ENCODE measurements around the gene PIK3CG. TPM values are rescaled to one million over a fixed set of nuclear protein-coding genes. Genes with fewer than 3 reads are reported as not detected.

PIK3CG gene
- polyA plus RNA-seq, 3 donors, result 17.9 to 31.2 (median 20.7) TPM

GRCh38 chr7:106836816-106837215 is 28.3 kb upstream of the PIK3CG start:
- no peak for DNase-seq
- Mint-ChIP-seq H3K9me3 (no peaks in the 10 kb centered on the region), H3K4me1 (no peaks in the 10 kb centered on the region), H3K36me3 (no peaks in the 10 kb centered on the region), H3K27ac (no peak overlapping the region), H3K4me3 (no peak overlapping the region), H3K27me3 (ENCODE audit: low read depth in 3 of 3) (peaks cover 0 to 2% (median 0%) of the 10 kb centered on the region in 3 donors)
- Histone ChIP-seq H3K4me2 (replicated peaks; ENCODE audit: extremely low read depth, low read length, poor library complexity, severe bottlenecking) (no peak overlapping the region), H4K20me1 (ENCODE audit: insufficient read depth, low read length) (no peaks in the 10 kb centered on the region), H3K4me1 (ENCODE audit: control insufficient read depth in 1 of 2, insufficient read depth in 2 of 2, low read length in 2 of 2) (no peaks in the 10 kb centered on the region), H3K4me3 (replicated peaks in 1 of 3; ENCODE audit: low read depth in 2 of 3, low read length in 3 of 3) (no peak overlapping the region), H3K27me3 (ENCODE audit: control insufficient read depth in 2 of 2, insufficient read depth in 2 of 2, low read length in 2 of 2) (no peaks in the 10 kb centered on the region), H3K9ac (ENCODE audit: insufficient read depth, low read length, poor library complexity, severe bottlenecking) (no peak overlapping the region), H2AFZ (ENCODE audit: insufficient read depth, low read depth, low read length, poor library complexity, severe bottlenecking) (no peak overlapping the region), H3K79me2 (ENCODE audit: insufficient read depth, low read length) (no peaks in the 10 kb centered on the region), H3K9me3 (replicated peaks in 1 of 2; ENCODE audit: control insufficient read depth in 1 of 2, insufficient read depth in 1 of 2, low read length in 2 of 2) (peaks cover 0 to 2% of the 10 kb centered on the region in 2 donors), H3K36me3 (replicated peaks in 1 of 2; ENCODE audit: control insufficient read depth in 1 of 2, insufficient read depth in 2 of 2, low read length in 2 of 2) (no peaks in the 10 kb centered on the region), H3K27ac (ENCODE audit: low read depth in 1 of 2, low read length in 2 of 2) (no peak overlapping the region)
- no peak for TF ChIP-seq CTCF (IDR thresholded peaks at IDR 0.05)
- intact Hi-C loops (cut with micrococcal nuclease), result no loop called here
- WGBS (ENCODE audit: insufficient coverage), result 83% methylated on average over 2 of the region's 2 CpGs

GRCh38 chr7:106839511-106839910 is 25.6 kb upstream of the PIK3CG start:
- Mint-ChIP-seq H3K27me3 (ENCODE audit: low read depth in 3 of 3) (peaks cover 0 to 4% (median 2%) of the 10 kb centered on the region in 3 donors), H3K27ac (no peak overlapping the region)
- H3K4me3 ChIP-seq (replicated peaks in 1 of 3; ENCODE audit: low read depth in 2 of 3, low read length in 3 of 3), result no peak overlapping the region

More at GRCh38 chr7:106839511-106839910, 25.6 kb upstream of the PIK3CG start:
- no peaks in the 10 kb centered on the region for H3K79me2 ChIP-seq (ENCODE audit: insufficient read depth, low read length)
- H3K4me3 Mint-ChIP-seq, result no peak overlapping the region
- WGBS (ENCODE audit: insufficient coverage), result no CpG with 5 or more reads among the region's 2 CpGs
- H3K27me3 ChIP-seq (ENCODE audit: control insufficient read depth in 2 of 2, insufficient read depth in 2 of 2, low read length in 2 of 2), result no peaks in the 10 kb centered on the region
- no peaks in the 10 kb centered on the region for H4K20me1 ChIP-seq (ENCODE audit: insufficient read depth, low read length)
- H3K9ac ChIP-seq (ENCODE audit: insufficient read depth, low read length, poor library complexity, severe bottlenecking), result no peak overlapping the region
- intact Hi-C loops (cut with micrococcal nuclease), result no loop called here
- no peak overlapping the region for H3K27ac ChIP-seq (ENCODE audit: low read depth in 1 of 2, low read length in 2 of 2)
- H3K4me2 ChIP-seq (replicated peaks; ENCODE audit: extremely low read depth, low read length, poor library complexity, severe bottlenecking), result no peak overlapping the region
- no peak for DNase-seq
- TF ChIP-seq CTCF (IDR thresholded peaks at IDR 0.05), result no peak
- H3K9me3 Mint-ChIP-seq, result no peaks in the 10 kb centered on the region
- no peaks in the 10 kb centered on the region for H3K9me3 ChIP-seq (replicated peaks in 1 of 2; ENCODE audit: control insufficient read depth in 1 of 2, insufficient read depth in 1 of 2, low read length in 2 of 2)
- H3K36me3 Mint-ChIP-seq, result no peaks in the 10 kb centered on the region
- no peaks in the 10 kb centered on the region for H3K4me1 ChIP-seq (ENCODE audit: control insufficient read depth in 1 of 2, insufficient read depth in 2 of 2, low read length in 2 of 2)
- no peak overlapping the region for H2AFZ ChIP-seq (ENCODE audit: insufficient read depth, low read depth, low read length, poor library complexity, severe bottlenecking)
- no peaks in the 10 kb centered on the region for H3K4me1 Mint-ChIP-seq
- H3K36me3 ChIP-seq (replicated peaks in 1 of 2; ENCODE audit: control insufficient read depth in 1 of 2, insufficient read depth in 2 of 2, low read length in 2 of 2), result no peaks in the 10 kb centered on the region

All from CD14-positive monocyte (primary cell).